ENCODE results near the gene C11orf16.

C11orf16 gene

DNA sequence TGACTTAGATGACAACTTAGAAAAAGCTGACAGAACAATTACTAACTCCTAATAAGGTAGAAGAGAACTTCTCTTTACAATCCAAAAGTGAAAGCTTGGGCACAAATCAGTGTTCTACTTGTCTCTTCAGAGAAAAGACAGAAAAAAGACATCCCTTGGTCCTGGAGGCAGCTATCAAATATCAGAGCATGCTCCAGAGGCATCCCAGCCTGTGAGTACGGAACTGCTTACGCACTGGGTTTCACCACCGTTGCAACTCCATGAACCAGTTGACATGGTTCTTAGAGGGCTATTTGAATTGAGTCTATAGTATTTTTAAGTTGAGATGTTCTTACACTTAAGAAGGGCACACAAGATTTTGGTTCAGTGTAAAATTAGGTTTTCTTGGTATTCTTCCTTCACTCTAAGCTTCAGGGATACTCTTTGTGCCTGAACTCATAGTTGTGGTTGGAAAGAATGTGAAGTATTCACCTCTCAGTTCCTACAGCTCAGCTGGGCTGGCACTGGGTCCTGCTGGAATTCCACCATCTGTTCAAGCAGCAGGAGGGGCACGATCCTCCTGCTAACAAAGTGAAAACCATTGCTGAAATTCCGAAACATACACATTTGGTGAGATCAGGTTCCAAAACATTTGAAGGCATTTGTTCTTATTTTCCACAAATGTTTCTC is 15.5 kb downstream of the C11orf16 start:
- Histone ChIP-seq H3K27ac (ENCODE audit: low read length) (no peak overlapping the region), H3F3A (ENCODE audit: insufficient read depth, low read length) (peaks cover 13% of the 10 kb centered on the region; the same call in 1 of the 2 replicates)
- TF ChIP-seq EZH2phosphoT487 (IDR thresholded peaks at IDR 0.05; ENCODE audit: low read length) (no peak), EZH2 (optimal IDR thresholded peaks at IDR 0.05; ENCODE audit: low read depth, low read length) (no peak)
- TF ChIP-seq, protein P1, sequence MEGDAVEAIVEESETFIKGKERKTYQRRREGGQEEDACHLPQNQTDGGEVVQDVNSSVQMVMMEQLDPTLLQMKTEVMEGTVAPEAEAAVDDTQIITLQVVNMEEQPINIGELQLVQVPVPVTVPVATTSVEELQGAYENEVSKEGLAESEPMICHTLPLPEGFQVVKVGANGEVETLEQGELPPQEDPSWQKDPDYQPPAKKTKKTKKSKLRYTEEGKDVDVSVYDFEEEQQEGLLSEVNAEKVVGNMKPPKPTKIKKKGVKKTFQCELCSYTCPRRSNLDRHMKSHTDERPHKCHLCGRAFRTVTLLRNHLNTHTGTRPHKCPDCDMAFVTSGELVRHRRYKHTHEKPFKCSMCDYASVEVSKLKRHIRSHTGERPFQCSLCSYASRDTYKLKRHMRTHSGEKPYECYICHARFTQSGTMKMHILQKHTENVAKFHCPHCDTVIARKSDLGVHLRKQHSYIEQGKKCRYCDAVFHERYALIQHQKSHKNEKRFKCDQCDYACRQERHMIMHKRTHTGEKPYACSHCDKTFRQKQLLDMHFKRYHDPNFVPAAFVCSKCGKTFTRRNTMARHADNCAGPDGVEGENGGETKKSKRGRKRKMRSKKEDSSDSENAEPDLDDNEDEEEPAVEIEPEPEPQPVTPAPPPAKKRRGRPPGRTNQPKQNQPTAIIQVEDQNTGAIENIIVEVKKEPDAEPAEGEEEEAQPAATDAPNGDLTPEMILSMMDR (IDR thresholded peaks at IDR 0.05; ENCODE audit: low read length) = no peak

DNA sequence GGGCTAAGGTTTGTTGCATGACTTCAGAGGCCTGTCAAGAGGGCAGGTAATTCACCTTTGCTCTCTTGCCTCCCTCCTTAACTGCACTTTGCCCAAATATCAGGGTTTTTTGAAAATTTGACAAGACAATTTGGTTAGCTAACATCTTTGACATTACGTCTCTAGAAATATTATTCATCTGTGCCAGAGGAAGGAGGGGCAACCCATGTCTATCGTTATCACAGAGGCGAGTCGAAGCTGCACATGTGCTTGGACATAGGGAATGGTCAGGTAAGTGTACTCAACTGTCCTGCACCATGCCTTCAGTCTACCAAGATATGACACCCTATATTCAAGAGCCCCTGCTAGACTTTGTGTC is 18.1 kb downstream of the C11orf16 start:
- Histone ChIP-seq H3K9ac (ENCODE audit: low read length) (no peak overlapping the region), H3K27me3 (replicated peaks; ENCODE audit: insufficient read depth, low read length) (no peaks in the 10 kb centered on the region), H3K36me3 (replicated peaks; ENCODE audit: insufficient read depth, low read length) (no peaks in the 10 kb centered on the region), H4K20me1 (ENCODE audit: insufficient read depth, low read length) (no peaks in the 10 kb centered on the region), H3K9me2 (replicated peaks; ENCODE audit: insufficient read depth, low read length) (no peaks in the 10 kb centered on the region), H3K4me3 (ENCODE audit: low read length) (0 out of 2 replicates have a peak overlapping the region, but pooled peaks have one; percentile 47), H2AFZ (ENCODE audit: low read length) (peak overlapping the region; percentile 78; the same call in 1 of the 2 replicates), H3F3A (ENCODE audit: insufficient read depth, low read length) (peaks cover 13% of the 10 kb centered on the region; the same call in 1 of the 2 replicates), H3K79me2 (ENCODE audit: low read length) (peaks cover 10% of the 10 kb centered on the region; the same call in 1 of the 2 replicates), H3K27ac (ENCODE audit: low read length) (no peak overlapping the region), H3K4me2 (ENCODE audit: low read depth, low read length) (peak overlapping the region; percentile 79), H3K4me1 (ENCODE audit: low read length) (peaks cover 17% of the 10 kb centered on the region), H3K9me3 (replicated peaks; ENCODE audit: insufficient read depth, low read length) (no peaks in the 10 kb centered on the region)
- no peak for DNase-seq
- no peak for TF ChIP-seq EZH2phosphoT487 (IDR thresholded peaks at IDR 0.05; ENCODE audit: low read length)
- TF ChIP-seq, protein P1 (IDR thresholded peaks at IDR 0.05; ENCODE audit: low read length) = no peak; the same call in 1 of the 2 replicates
- no peak for TF ChIP-seq EZH2 (optimal IDR thresholded peaks at IDR 0.05; ENCODE audit: low read depth, low read length)

More for the DNA sequence above, 15.5 kb downstream of the C11orf16 start:
- no peaks in the 10 kb centered on the region for H3K9me3 ChIP-seq (replicated peaks; ENCODE audit: insufficient read depth, low read length)
- peaks cover 17% of the 10 kb centered on the region for H3K4me1 ChIP-seq (ENCODE audit: low read length)
- no peak overlapping the region for H2AFZ ChIP-seq (ENCODE audit: low read length)
- H3K4me3 ChIP-seq (ENCODE audit: low read length) = no peak overlapping the region
- DNase-seq = no peak
- no peaks in the 10 kb centered on the region for H3K27me3 ChIP-seq (replicated peaks; ENCODE audit: insufficient read depth, low read length)
- H3K36me3 ChIP-seq (replicated peaks; ENCODE audit: insufficient read depth, low read length) = no peaks in the 10 kb centered on the region
- H4K20me1 ChIP-seq (ENCODE audit: insufficient read depth, low read length) = no peaks in the 10 kb centered on the region
- 0 out of 2 replicates have a peak, but pooled peaks cover 3% of the 10 kb centered on the region for H3K79me2 ChIP-seq (ENCODE audit: low read length)
- no peak overlapping the region for H3K4me2 ChIP-seq (ENCODE audit: low read depth, low read length)
- no peak overlapping the region for H3K9ac ChIP-seq (ENCODE audit: low read length)
- no peaks in the 10 kb centered on the region for H3K9me2 ChIP-seq (replicated peaks; ENCODE audit: insufficient read depth, low read length)

DNA sequence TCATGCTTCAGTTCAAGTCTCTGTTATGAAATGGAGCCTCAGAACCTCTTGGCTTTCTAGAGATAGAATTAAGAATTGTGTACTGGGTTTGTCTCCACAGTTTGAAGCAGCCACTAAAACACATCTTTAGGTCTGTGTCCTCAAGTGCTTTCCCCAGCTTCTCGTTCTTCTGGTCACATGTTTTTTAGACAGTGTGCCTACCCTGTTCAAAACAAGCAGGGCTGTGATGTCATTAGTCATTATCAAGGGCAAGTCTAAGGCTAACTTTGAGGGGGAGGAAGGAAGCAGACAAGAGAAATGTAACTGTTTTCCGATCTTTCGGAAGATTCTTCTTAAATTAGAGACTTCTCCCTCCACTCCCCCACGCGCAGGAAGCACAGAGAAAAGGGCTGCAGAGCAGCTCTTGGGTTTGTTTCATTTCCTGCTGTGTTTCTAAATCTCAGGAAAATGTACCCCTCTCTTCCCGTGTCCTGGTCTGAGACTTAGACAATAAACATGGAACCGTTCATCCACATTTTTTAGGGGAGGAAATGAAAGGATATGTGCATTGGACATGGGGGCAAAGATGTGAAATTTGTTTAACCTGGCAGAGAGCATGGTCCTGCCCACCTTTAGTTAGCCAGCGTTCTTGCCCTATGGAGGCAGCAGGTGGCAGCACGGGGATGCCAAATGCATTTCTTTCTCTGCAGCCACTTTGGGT is 18.6 kb downstream of the C11orf16 start:
- peaks cover 13% of the 10 kb centered on the region; the same call in 1 of the 2 replicates for H3F3A ChIP-seq (ENCODE audit: insufficient read depth, low read length)
- peak overlapping the region; percentile 33 for H3K9ac ChIP-seq (ENCODE audit: low read length)
- peak overlapping the region; percentile 52; the same call in 1 of the 2 replicates for H3K27ac ChIP-seq (ENCODE audit: low read length)
- peak overlapping the region; percentile 79 for H3K4me2 ChIP-seq (ENCODE audit: low read depth, low read length)
- TF ChIP-seq, protein P1 (IDR thresholded peaks at IDR 0.05; ENCODE audit: low read length) = peak; percentile 89
- no peak for TF ChIP-seq EZH2phosphoT487 (IDR thresholded peaks at IDR 0.05; ENCODE audit: low read length)
- no peaks in the 10 kb centered on the region for H3K27me3 ChIP-seq (replicated peaks; ENCODE audit: insufficient read depth, low read length)
- H3K4me1 ChIP-seq (ENCODE audit: low read length) = peaks cover 17% of the 10 kb centered on the region
- H3K9me2 ChIP-seq (replicated peaks; ENCODE audit: insufficient read depth, low read length) = no peaks in the 10 kb centered on the region
- H2AFZ ChIP-seq (ENCODE audit: low read length) = peak overlapping the region; percentile 78
- peak overlapping the region; percentile 47 for H3K4me3 ChIP-seq (ENCODE audit: low read length)
- no peaks in the 10 kb centered on the region for H4K20me1 ChIP-seq (ENCODE audit: insufficient read depth, low read length)
- no peaks in the 10 kb centered on the region for H3K36me3 ChIP-seq (replicated peaks; ENCODE audit: insufficient read depth, low read length)
- H3K79me2 ChIP-seq (ENCODE audit: low read length) = peaks cover 10% of the 10 kb centered on the region; the same call in 1 of the 2 replicates
- no peaks in the 10 kb centered on the region for H3K9me3 ChIP-seq (replicated peaks; ENCODE audit: insufficient read depth, low read length)
- DNase-seq = peak; percentile 62
